ENCODE measurements around the gene VWA5B1.

DNA sequence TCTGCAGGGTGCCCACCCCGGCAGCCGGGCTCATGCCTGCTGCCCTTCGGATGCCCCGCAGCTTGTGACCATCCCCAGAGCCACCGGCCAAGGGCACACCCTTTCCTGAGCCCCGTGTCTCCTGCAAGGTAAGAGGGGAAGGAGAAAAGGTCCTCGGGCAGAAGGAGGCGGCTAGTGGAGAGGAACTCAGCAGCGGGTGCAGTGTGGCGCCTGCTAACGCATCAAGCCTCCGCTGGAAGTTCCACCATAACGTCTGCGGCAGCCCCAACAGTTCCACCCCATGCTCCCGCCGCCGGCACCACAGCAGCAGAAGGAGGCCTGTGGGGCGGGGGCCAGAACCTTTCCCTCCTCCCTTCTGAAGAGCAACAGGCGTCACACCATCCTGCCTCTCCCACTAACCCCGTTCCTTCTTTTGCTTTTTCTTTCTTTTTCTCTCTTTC, 990 bp downstream of the VWA5B1 start:
- TF ChIP-seq CTCF (IDR thresholded peaks at IDR 0.05; ENCODE audit: insufficient read depth, low read length): no peak
- no peak for TF ChIP-seq POLR2AphosphoS5 (IDR thresholded peaks at IDR 0.05; ENCODE audit: low read depth)
- no peak for TF ChIP-seq REST (IDR thresholded peaks at IDR 0.05; ENCODE audit: insufficient replicate concordance, low read depth)
- TF ChIP-seq SPI1 (IDR thresholded peaks at IDR 0.05; ENCODE audit: borderline replicate concordance, low read depth): no peak
- no peak for TF ChIP-seq GABPA (IDR thresholded peaks at IDR 0.05; ENCODE audit: low read depth)

Measured in HL-60 (cell line).